Left kidney (tissue), 2 donors: ENCODE results near the gene INKA1. TPM values are rescaled to one million over a fixed set of nuclear protein-coding genes. Genes with fewer than 3 reads are reported as not detected.
A peak's percentile ranks its signal among the peaks of the same experiment; 100 is the strongest.
"Not testable (repeated sequence)": the region's sequence is repeated elsewhere in the genome, so short reads cannot be mapped to it uniquely, and the experiment has no call there.

Experiments
- DNase-seq: peaks from one replicate; pipeline ENCODE4 v3.0.0-alpha.2; 2013
- polyA plus RNA-seq: library from polyadenylated mRNA; unstranded; fragments of 120-200 nt; gene quantifications from one replicate; pipeline ENCODE4 v1.2.1, GENCODE V29; 2013; ENCODE audit not compliant: insufficient read length

Gene INKA1
- polyA plus RNA-seq, 1 donor: 8.6 TPM

DNA sequence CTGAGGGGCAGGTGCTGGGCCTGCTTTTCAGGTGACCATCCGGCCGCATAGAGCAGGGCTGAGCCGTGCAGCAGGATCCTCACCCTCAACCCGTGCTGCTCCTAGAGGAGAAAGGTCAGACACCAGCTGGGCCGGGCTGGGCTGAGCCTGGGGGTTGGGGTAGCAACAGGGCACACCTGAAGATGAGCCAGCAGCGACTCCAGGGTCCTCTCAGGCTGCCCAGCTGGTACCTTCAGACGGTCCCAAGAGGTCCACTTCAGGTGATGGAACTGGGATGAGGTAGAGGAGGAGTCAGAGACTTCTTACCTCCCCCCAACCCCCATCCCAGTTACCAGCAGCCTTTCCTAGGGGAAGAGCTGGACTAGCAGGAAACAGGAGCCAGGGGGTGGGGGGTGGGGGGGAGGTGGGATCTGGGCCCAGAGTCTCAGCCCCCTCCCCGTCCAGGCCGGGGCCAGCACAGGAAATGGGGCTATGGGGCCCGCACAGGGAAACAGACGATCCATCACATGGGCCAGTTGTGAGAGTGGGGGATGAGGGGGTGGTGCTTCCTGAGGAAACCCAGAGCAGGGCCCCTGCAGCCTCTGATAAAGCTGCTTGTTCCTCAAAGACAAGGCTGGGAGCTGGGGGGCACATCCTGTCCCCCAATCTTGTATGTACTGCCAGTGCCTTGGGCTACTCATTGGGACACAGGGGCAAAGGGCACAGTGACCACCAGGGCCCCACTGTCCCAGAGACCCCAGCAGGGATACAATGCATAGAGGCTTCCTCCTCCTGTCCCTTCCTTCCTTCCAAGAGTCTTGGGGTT lies 3.0 kb downstream of the INKA1 start:
- peak; percentile 85 for DNase-seq

GRCh38 chr3:49806850-49807249 lies 3.8 kb downstream of the INKA1 start:
- DNase-seq: no peak

DNA sequence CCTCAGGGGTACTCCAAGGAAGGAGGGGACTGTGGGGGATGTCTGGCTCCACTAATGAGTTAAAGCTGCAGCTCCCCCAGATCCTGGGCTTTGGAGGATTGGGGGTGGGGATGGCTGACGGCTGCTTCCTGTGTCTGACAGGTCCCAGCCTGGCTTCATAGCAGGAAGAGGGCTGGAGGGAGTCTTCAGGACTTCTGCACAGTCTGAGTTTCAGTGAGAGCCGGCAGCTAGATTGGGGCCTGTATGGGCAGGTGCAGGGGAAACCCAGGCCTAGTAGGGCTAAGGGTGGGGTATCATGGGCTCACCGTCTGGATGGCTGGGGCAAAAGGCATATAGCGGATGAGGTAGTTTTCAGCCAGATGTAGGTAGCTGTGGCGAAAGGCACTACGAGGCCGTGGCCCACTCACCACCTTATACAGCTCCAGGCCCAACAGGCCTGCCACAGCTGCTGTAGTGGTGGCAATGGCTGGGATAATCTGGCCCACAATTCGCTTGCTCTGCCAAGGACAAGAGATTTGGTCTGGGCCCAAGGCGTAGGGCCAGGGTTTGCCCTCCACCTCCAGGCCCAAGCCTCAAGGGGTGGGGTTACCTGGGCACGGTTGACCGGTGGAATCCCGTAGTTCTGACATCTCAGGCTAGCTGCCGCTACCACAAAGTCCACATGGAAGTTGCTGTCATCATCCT lies 4.5 kb downstream of the INKA1 start:
- no peak for DNase-seq

GRCh38 chr3:49812916-49813496 lies 9.9 kb downstream of the INKA1 start:
- DNase-seq: no peak

GRCh38 chr3:49813497-49814174 lies 10.6 kb downstream of the INKA1 start, which contains the start of gene UBA7:
TSS of gene UBA7 (minus strand) at chr3:49813953. CDS start at chr3:49813787, 166 bp downstream.
- peak; percentile 67 for DNase-seq

DNA sequence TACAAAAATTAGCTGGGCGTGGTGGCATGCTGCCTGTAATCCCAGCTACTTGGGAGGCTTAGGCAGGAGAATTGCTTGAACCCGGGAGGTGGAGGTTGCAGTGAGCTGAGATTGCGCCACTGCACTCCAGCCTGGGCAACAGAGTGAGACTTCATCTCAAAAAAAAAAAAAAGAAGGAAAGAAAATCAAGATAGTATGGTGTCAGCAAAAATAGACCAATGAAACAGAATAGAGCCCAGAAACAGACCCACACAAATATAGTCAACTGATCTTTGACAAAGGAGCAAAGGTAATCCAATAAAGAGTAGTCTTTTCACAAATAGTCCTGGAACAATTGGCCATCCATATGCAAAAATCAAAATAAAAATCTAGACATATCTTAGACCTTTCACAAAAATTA lies 20.1 kb downstream of the INKA1 start:
- DNase-seq: not testable (repeated sequence)

DNA sequence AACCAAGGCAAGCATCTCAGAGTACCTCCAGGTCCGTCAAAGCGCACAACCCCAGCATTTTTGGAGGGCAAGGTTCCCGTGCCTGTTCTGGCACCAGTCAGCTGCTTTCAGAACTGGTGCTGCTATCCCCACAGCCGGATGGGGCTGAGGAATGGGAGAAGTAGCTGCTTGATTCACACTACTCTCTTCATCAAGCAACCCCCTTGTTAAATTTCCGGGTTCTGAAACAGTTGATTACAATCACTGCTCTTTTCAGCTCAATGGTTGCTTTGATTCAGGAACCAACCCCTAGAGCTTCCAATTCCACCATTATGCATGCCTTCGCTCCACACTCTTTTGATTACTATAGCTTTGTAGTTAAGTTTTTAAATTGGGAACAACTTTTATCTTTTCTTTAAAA lies 23.0 kb downstream of the INKA1 start:
- DNase-seq: no peak

DNA sequence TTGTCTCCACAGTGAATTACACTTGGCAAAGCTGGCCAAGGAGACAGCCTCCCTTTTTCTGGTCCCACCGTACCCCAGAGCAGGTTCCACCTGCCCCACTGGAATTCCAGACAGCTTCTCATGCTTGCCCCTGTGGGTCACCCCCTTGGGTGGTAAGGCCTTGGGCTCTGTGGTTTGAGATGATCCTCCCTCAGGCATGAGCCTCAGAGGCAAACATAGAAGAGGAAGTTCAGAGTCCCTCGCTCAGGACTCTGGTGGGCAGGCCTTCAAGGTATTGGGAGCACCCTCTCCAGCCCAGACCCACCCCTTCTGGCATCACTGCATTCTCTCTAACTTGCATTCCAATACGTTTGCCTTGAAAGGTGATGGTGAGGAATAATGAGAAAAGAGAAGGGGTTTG lies 28.3 kb downstream of the INKA1 start:
- DNase-seq: no peak

DNA sequence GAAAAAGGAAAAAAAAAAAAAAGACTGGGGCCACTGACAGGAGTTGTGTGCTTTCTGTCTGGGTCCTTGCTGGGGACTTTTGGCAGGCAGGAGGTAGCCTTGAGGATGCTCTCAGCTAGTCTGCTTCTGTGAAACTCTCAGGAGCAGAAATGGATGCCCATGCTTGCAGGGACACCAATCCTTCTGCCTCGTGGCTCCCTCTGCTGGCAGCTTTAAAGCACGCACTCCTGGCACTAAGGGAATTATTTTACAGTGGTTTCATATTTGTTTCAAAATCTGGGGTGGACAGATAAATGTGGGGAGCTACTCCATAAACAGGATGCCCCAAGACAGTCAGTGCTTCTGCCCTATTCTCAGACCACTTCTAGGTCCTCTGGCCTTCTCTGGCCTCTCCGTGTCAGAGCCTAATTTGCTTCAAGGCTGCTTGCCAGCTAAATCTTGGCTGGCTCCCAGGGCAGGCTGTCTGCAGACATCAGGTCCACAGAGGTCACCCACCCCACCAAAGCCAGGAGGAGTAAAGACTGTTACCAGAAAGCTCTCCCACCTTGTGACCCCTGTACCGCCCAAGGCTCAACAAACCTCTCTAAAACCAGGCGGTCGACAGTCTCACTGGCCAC lies 36.2 kb downstream of the INKA1 start:
- DNase-seq: peak; percentile 78

GRCh38 chr3:49840388-49840787 lies 37.3 kb downstream of the INKA1 start:
- DNase-seq: no peak

GRCh38 chr3:49841126-49841696 lies 38.1 kb downstream of the INKA1 start:
- peak; percentile 5 for DNase-seq

DNA sequence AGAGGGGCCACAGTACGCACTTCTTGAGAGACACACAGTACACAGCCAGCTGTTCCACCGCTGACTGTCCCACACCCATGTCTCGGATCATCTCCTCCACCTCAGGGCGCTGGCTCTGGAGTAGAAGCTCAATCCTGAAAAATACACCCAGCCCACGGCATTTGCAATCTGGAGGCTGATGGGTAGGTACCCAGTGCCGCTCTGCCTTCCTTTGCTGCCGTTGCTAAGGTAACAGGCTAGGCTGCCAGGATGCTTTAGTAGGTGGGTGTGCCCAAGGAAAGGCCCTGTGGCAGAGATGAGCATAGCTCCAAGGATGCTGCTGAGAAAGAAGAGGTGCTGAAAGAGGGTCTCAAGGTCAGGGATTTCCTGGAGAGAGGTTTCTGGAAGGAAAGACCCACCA lies 38.7 kb downstream of the INKA1 start:
- no peak for DNase-seq

DNA sequence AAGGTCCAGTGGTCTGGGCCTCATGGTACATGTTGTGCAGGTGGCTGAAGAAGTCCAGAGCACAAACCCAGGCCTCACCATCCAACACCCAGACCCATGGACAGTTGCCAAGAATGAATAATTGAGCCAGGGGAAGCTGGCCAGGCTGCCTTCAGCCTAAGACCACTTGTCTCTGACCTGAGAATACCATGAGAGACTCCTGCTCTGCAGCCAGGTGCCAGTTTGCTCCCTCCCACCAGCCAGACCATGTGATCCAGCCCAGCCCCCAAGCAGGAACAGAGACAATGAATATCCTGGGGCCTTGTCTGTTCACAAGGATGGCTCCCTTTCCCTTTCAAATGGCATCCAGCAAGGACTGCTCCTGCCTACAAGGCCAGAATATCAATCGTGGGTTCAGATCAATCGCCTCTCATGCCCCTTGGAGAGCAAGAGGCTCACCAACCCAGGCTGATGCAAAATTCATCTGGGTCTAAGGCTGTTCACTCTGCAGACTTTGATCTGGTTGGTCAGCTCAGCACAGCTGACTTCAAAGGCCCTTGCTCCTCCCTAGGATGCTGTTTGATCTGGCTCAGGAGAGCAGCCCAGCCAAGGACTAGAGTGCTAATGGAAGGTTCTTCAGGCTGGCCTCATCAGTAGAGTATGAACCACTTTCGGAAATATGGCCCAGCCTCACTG lies 39.9 kb downstream of the INKA1 start:
- no peak for DNase-seq

DNA sequence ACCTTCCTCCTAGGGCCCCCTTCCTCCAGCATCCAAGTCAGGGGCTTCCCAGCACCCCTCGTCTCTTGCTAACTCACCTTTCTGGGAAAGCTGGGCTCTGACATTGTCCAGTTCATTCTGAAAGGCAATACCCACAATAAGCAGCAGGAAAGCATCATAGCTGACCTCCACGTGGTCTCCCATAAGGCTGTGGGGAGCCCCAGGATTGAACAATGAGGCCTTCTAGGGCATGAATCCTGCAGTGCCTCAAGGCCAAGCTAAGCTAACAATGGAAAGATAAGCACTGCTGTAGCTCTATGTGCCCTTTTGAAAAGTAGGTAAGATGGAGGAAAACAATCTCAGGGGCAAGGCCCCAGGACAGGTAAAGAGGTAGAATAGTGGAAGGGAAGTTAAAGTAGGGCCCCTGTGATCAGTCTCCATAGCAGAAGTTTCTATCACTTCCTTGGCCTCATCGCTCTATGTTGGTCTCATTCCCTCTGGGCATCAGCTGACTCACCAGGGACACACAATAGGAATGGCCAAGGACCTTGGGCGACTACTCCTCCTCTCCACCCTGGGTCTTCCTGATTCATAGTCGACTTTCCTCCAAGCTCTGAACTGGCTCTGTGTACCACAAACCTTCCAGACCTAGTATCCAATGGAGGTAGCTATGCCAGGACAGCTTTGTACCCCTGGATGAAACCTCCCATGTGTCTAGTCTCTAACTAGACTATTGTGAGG lies 41.6 kb downstream of the INKA1 start:
- no peak for DNase-seq

GRCh38 chr3:49845694-49846093 lies 42.6 kb downstream of the INKA1 start:
- no peak for DNase-seq

Other genes starting within 250 kb of the INKA1 start
- gene BSN, start 248.8 kb upstream of the INKA1 start, polyA plus RNA-seq: 1.7 TPM
- gene APEH, start 128.9 kb upstream of the INKA1 start, polyA plus RNA-seq: 140 TPM
- gene MST1, start 113.8 kb upstream of the INKA1 start, polyA plus RNA-seq: 133 TPM
- 35.0 TPM for gene RNF123, start 113.7 kb upstream of the INKA1 start, polyA plus RNA-seq
- gene AMIGO3, start 83.6 kb upstream of the INKA1 start, polyA plus RNA-seq: 2.6 TPM
- 14.1 TPM for gene GMPPB, start 79.3 kb upstream of the INKA1 start, polyA plus RNA-seq
- gene IP6K1, start 16.7 kb upstream of the INKA1 start, polyA plus RNA-seq: 50.9 TPM
- gene CDHR4, start 3.4 kb upstream of the INKA1 start, polyA plus RNA-seq: 0.28 TPM
- 40.7 TPM for gene UBA7, start 10.7 kb downstream of the INKA1 start, polyA plus RNA-seq
- 16.3 TPM for gene TRAIP, start 53.3 kb downstream of the INKA1 start, polyA plus RNA-seq
- not detected for gene CAMKV, start 66.6 kb downstream of the INKA1 start, polyA plus RNA-seq
- gene MST1R, start 100.6 kb downstream of the INKA1 start, polyA plus RNA-seq: 2.8 TPM
- gene MON1A, start 126.5 kb downstream of the INKA1 start, polyA plus RNA-seq: 6.6 TPM
- 194 TPM for gene RBM6, start 136.9 kb downstream of the INKA1 start, polyA plus RNA-seq